D341Med (cell line): Measurements from ENCODE around the gene BBS5.
"Not testable (repeated sequence)": the region's sequence is repeated elsewhere in the genome, so short reads cannot be mapped to it uniquely, and the experiment has no call there.

ENCODE experiments used
- DNase-seq: peaks from one replicate; pipeline ENCODE4 v3.0.0; 2012; ENCODE audit warnings: low spot score

The BBS5 gene

DNA sequence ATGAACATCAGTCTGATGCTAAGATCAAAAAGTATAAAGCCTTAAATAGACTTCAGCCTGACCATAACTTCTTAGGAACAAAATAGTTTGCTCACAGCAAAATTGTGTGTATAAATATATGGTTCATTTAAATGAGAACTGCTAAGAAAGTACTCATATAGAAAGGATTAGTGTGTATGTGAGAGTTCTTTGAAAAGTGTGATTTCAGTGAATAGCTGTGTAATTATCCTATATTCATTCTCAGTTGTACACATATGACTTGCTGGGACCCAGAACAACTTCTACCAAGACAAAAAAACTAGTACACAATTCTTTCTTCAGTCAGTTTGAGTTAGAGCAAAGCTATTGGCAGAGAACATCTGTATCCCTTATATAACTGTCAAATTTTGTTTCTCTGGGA lies 7.2 kb downstream of the BBS5 start:
- DNase-seq, result no peak

DNA sequence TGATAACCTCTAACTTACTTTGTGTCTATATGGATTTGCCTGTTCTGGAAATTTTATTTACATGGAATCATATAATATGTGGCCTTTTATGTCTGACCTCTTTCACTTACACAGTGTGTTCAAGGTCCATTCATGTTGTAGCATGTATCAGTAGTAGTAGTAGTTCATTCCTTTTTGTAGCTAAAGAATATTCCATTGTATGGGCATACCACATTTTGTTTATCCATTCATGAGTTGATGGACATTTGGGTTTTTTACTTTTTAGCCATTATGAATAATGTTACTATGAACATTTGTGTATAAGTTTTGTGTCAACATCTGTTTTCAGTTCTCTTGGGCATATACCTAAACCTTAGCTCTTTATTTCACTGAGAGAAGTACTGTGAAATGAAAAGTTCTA lies 11.5 kb downstream of the BBS5 start:
- DNase-seq, result no peak

DNA sequence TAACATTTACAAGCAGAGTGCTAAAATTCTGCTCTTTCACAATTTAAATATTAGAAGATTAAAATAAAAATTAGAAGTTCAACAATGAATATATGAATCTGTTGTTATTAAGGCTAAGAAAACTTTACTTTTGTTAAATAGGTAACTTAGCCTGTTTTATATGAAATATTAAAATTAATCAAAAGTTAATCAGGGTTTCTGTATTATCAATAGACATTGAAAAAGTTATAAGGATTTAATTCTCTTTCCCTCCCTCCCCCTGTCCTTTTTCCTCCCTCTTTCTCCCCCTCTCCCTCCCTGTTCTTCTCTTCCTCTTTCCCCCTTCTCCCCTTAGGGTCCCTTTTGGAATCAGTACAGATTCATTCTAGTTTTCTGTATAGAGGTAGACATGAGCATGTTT lies 12.1 kb downstream of the BBS5 start:
- DNase-seq, result no peak

- DNase-seq, result no peak
These were observed 14.1 kb downstream of the BBS5 start for GRCh38 chr2:169493360-169493759.

DNA sequence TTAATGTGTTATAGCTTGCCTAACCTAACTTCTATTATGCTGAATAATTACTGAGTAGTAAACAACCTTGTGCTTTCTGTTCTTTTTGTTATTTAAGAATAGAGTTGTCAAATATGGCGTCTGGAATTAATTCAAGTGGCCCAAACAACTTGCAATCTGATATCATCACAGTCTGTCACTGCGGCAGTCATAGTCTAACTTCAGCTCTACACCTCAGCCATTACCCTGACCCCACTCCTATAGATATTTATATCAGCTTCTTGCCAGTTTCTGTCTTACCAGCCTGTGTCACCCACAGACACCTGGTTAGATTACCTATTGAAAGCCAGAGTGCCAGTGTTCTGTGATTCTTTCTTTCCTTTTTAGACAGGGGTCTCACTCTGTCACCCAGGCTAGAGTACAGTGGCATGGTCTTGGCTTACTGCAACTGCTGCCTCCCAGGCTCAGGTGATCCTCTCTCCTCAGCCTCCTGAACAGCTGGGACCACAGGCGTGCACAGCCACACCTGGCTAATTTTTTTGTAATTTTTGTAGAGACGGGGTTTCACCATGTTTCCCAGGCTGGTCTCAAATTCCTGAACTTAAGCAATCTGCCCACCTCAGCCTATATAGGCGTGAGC lies 16.1 kb downstream of the BBS5 start:
- no peak for DNase-seq

DNA sequence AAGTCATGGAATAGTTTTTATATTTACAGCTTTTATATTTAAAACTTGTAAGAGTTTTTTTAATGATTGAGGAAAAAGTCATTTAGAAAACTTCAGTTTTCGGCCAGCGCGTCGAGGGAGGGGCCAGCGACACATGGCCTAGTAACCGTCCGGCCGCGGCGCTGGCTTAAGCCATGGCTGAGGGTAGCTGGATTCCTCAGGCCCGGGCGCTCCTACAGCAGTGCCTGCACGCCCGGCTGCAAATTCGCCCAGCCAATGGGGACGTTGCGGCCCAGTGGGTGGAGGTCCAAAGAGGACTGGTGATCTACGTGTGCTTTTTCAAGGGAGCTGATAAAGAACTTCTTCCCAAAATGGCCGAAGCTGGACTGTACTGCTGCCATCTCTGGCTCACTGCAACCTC lies 25.4 kb downstream of the BBS5 start:
- no peak for DNase-seq

GRCh38 chr2:169507698-169508097 lies 28.4 kb downstream of the BBS5 start:
- DNase-seq, result no peak

- DNase-seq, result no peak
These were observed 30.1 kb downstream of the BBS5 start, which contains the start of gene KLHL41 for GRCh38 chr2:169509298-169509885. Gene KLHL41 (plus strand): TSS chr2:169509702. CDS start chr2:169509779, 77 bp downstream.

- DNase-seq, result no peak
These were observed 30.7 kb downstream of the BBS5 start for GRCh38 chr2:169509955-169510354.

GRCh38 chr2:169510496-169510895 lies 31.2 kb downstream of the BBS5 start:
- no peak for DNase-seq

- DNase-seq, result no peak
These were observed 32.5 kb downstream of the BBS5 start for GRCh38 chr2:169511818-169512217.

DNA sequence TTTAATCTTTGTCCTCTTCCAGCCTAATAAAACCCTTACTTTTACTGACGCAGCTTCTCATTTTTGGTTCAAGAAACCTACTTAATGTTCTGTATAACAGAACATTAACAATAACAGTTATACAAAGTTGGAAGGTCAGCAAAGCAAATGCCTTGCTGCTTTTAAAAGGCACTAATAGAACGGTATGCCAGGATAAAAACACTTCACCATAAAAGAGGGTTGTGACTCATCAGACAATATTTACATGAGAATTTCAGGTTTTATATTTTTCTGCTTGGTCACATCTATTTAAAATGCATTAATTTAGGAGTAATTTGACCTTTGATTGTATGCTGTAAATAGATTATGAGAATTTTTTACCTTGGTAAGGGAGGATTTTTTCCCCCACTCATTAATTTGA lies 33.2 kb downstream of the BBS5 start:
- no peak for DNase-seq

GRCh38 chr2:169513094-169513493 lies 33.8 kb downstream of the BBS5 start:
- DNase-seq, result no peak

GRCh38 chr2:169513926-169514325 lies 34.6 kb downstream of the BBS5 start:
- no peak for DNase-seq

- not testable (repeated sequence) for DNase-seq
These were observed 35.5 kb downstream of the BBS5 start for GRCh38 chr2:169514758-169515157.

- not testable (repeated sequence) for DNase-seq
These were observed 37.2 kb downstream of the BBS5 start for GRCh38 chr2:169516488-169516995.

DNA sequence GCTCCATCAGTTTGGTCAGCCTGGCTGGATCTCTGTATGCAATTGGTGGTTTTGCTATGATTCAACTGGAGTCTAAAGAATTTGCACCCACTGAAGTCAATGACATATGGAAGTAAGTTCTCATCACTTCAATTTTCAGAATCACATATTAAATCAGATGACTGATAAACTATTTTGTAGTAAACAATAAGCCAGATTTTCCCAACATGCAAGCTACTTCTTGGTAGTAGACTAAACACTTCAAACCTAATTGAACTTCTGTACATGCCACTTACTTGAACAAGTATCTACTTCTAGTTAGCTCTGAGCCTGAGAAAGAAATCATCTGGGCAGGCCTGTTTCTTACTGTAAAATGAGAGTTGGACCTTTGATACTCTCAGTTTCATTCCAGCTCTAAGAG lies 41.6 kb downstream of the BBS5 start:
- DNase-seq, result no peak

- no peak for DNase-seq
These were observed 44.4 kb downstream of the BBS5 start for GRCh38 chr2:169523681-169524080.

GRCh38 chr2:169525434-169525833 lies 46.1 kb downstream of the BBS5 start:
- no peak for DNase-seq

- DNase-seq, result no peak
These were observed 47.2 kb downstream of the BBS5 start for GRCh38 chr2:169526451-169526850.

DNA sequence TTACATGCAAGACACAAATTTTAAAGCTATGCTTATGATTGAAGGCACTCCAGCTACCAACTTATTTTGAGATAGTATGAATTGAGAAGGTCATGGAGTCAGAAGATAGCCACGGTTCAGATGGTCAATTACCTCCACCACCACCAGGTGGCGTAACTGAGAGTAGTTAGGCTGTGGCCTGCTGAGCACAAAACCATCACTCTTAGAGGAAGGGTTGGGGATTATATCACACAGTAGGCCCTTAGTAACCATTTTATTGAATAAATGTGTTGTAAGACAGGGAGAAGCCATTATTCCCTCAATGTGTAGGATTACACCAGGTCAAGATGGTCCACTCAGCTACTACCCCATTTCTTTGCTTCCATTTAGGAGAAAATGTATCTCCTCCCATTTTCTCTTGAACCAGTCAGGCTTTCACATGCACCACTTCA lies 49.0 kb downstream of the BBS5 start:
- peak; percentile 62 for DNase-seq

DNA sequence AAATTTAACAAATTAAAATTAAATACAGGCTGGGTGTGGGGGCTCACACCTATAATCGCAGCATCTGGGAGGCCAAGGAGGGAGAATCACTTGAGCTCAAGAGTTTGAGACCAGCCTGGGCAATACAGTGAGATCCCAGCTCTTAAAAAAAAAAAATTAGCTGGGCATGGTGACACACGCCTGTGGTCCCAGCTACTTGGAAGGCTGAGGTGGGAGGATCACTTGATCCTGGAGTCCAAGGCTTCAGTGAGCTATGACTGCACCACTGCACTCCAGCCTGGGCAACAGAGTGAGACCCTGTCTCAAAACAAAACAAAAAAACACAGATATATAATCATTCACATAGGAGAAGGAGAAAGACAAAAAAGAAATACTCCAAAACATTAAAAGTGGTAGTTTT lies 60.2 kb downstream of the BBS5 start:
- DNase-seq, result not testable (repeated sequence)

DNA sequence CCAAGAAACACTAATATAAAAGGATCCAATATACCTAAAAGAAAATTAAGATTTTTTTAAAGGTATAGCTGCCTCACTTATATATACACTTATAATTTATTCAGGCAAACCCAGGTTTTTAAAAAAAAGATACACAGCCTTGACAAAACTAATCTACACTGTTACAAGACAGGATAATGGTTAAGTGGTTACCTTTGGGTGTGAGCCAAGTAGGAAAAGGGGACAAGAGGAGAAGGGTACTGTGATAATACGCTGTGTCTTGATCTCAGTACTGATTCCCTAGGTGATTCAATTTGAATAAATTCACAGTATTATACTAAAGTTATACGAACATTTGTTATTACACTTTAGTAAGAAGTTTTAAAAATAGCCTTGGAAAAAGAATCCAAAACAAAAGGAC lies 60.9 kb downstream of the BBS5 start:
- no peak for DNase-seq

GRCh38 chr2:169542433-169542832 lies 63.1 kb downstream of the BBS5 start:
- DNase-seq, result no peak
